Neural progenitor cell (in vitro differentiated cells): ENCODE measurements around the gene RTL5. TPM values are rescaled to one million over a fixed set of nuclear protein-coding genes. Genes with fewer than 3 reads are reported as not detected.

Experiments
- DNase-seq: peaks from one replicate; pipeline ENCODE4 v3.0.0-alpha.2; 2016; ENCODE audit warnings: low spot score
- H2AFZ ChIP-seq: fragments of 200-600 bp; sonication (generic); replicated peaks from 2 replicates; pipeline ENCODE4 v1.6.1; 2016; ENCODE audit warnings: antibody characterized with exemption
- H3F3A ChIP-seq: fragments of 200-600 bp; sonication (generic); 2 replicates; pipeline ENCODE4 v1.6.1; 2016; ENCODE audit warnings: antibody characterized with exemption, low read depth
- H3K27ac ChIP-seq: fragments of 200-600 bp; sonication (generic); 2 replicates; pipeline ENCODE4 v1.5.1; 2016; ENCODE audit warnings: mild to moderate bottlenecking
- H3K27me3 ChIP-seq: fragments of 200-600 bp; sonication (generic); 2 replicates; pipeline ENCODE4 v1.6.1; 2016; ENCODE audit warnings: mild to moderate bottlenecking, moderate library complexity
- H3K36me3 ChIP-seq: fragments of 200-600 bp; sonication (generic); 2 replicates; pipeline ENCODE4 v1.5.1; 2016
- H3K4me1 ChIP-seq: fragments of 200-600 bp; sonication (generic); 2 replicates; pipeline ENCODE4 v1.6.1; 2016; ENCODE audit warnings: mixed run types
- H3K4me2 ChIP-seq: fragments of 200-600 bp; sonication (generic); 2 replicates; pipeline ENCODE4 v1.6.1; 2016
- H3K4me3 ChIP-seq: fragments of 200-600 bp; sonication (generic); 2 replicates; pipeline ENCODE4 v1.5.1; 2016
- H3K79me2 ChIP-seq: fragments of 200-600 bp; sonication (generic); 2 replicates; pipeline ENCODE4 v1.6.1; 2016; ENCODE audit warnings: low read depth
- H3K9ac ChIP-seq: fragments of 200-600 bp; sonication (generic); 2 replicates; pipeline ENCODE4 v1.6.1; 2016
- H3K9me3 ChIP-seq: fragments of 200-600 bp; sonication (generic); 2 replicates; pipeline ENCODE4 v1.5.1; 2016; ENCODE audit warnings: low read depth
- H4K20me1 ChIP-seq: fragments of 200-600 bp; sonication (generic); 2 replicates; pipeline ENCODE4 v1.6.1; 2016; ENCODE audit warnings: low read depth
- H3K27ac Mint-ChIP-seq: 3 replicates; pipeline ENCODE4 v1.8.0; 2021; ENCODE audit warnings: mixed read lengths
- H3K27me3 Mint-ChIP-seq: 2 replicates; pipeline ENCODE4 v1.8.0; 2022; ENCODE audit warnings: low read depth, mild to moderate bottlenecking, inconsistent platforms, moderate library complexity, mixed read lengths; ENCODE audit not compliant: insufficient read depth
- H3K36me3 Mint-ChIP-seq: 3 replicates; pipeline ENCODE4 v1.8.0; 2021; ENCODE audit warnings: mixed read lengths
- H3K4me1 Mint-ChIP-seq: 3 replicates; pipeline ENCODE4 v1.8.0; 2021; ENCODE audit warnings: mixed read lengths
- H3K4me3 Mint-ChIP-seq: 3 replicates; pipeline ENCODE4 v1.8.0; 2021; ENCODE audit warnings: mild to moderate bottlenecking, moderate library complexity, mixed read lengths
- H3K9me3 Mint-ChIP-seq: 3 replicates; pipeline ENCODE4 v1.8.0; 2020; ENCODE audit warnings: mixed read lengths
- CTCF ChIP-seq: fragments of 200-600 bp; sonication (generic); IDR thresholded peaks from 2 replicates; pipeline ENCODE4 v1.5.1; 2017; ENCODE audit warnings: antibody characterized with exemption, mild to moderate bottlenecking
- EZH2 ChIP-seq: fragments of 200-600 bp; sonication (generic); IDR thresholded peaks from 2 replicates; pipeline ENCODE4 v1.6.1; 2017; ENCODE audit warnings: antibody characterized with exemption, mild to moderate bottlenecking, moderate library complexity
- EZH2phosphoT487 ChIP-seq: fragments of 200-600 bp; sonication (generic); IDR thresholded peaks from 2 replicates; pipeline ENCODE4 v1.6.1; 2017; ENCODE audit warnings: antibody characterized with exemption
- total RNA-seq: library from RNA; depleted of rRNA; stranded (reverse); fragments of >200 nt; gene quantifications from 2 replicates; pipeline ENCODE4 v1.2.3, GENCODE V29; 2015; ENCODE audit warnings: low replicate concordance

RTL5 gene
- total RNA-seq, 1 donor from 2014 or later = 1.0 TPM

- H3K27me3 ChIP-seq = no peaks in the 10 kb centered on the region
- Mint-ChIP-seq H3K27me3 (peaks cover 11% of the 10 kb centered on the region), H3K9me3 (peaks cover 9% of the 10 kb centered on the region), H3K27ac (no peak overlapping the region), H3K36me3 (peaks cover 2% of the 10 kb centered on the region), H3K4me1 (peaks cover 25% of the 10 kb centered on the region), H3K4me3 (no peak overlapping the region)
- H3K4me3 ChIP-seq = no peak overlapping the region
- H3K9ac ChIP-seq = no peak overlapping the region
- no peaks in the 10 kb centered on the region for H3K4me1 ChIP-seq
- H3K4me2 ChIP-seq = no peak overlapping the region
- no peaks in the 10 kb centered on the region for H4K20me1 ChIP-seq
- no peak for DNase-seq
- TF ChIP-seq EZH2phosphoT487 (no peak), CTCF (no peak), EZH2 (no peak)
- H3K9me3 ChIP-seq = no peaks in the 10 kb centered on the region
- H3K79me2 ChIP-seq = no peaks in the 10 kb centered on the region
- no peak overlapping the region for H2AFZ ChIP-seq
- H3F3A ChIP-seq = peaks cover 5% of the 10 kb centered on the region
- H3K36me3 ChIP-seq = no peaks in the 10 kb centered on the region
- H3K27ac ChIP-seq = no peak overlapping the region
Observed at GRCh38 chrX:72100824-72101351, 30.8 kb downstream of the RTL5 start.

DNA sequence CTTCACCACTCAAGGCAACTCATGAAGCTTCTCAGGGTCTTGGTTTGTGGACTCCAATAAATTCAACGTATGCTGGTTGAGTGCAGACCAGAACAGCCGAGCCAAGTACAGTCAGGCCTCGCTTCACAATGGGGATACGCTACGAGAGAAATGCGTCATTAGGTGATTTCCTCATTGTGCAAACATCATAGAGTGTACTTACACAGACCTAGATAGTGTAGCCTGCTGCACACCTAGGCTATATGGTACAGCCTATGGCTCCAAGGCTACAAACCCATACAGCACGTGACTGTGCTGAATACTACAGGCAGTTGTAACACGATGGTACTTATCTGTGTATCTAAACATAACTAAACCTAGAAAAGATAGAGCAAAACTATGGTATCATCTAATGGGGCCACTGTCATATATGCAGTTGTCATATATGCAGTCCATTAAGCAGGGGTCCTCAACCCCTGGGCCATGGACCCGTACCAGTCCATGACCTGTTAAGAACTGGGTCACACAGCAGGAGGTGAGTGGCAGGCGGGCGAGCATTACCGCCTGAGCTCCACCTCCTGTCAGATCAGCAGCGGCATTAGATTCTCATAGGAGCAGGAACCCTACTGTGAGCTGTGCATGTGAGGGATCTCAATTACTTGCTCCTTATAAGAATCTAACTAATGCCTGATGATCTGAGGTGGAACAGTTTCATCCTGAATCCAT, 31.5 kb downstream of the RTL5 start:
- H2AFZ ChIP-seq = no peak overlapping the region
- peaks cover 3% of the 10 kb centered on the region for H3K4me1 ChIP-seq
- H4K20me1 ChIP-seq = no peaks in the 10 kb centered on the region
- Mint-ChIP-seq H3K36me3 (peaks cover 2% of the 10 kb centered on the region), H3K9me3 (peaks cover 9% of the 10 kb centered on the region), H3K4me3 (no peak overlapping the region), H3K4me1 (peaks cover 25% of the 10 kb centered on the region), H3K27ac (no peak overlapping the region), H3K27me3 (peaks cover 11% of the 10 kb centered on the region)
- TF ChIP-seq CTCF (no peak), EZH2phosphoT487 (no peak)
- no peaks in the 10 kb centered on the region for H3K27me3 ChIP-seq
- no peak overlapping the region for H3K4me2 ChIP-seq
- no peak for DNase-seq
- no peak overlapping the region for H3K4me3 ChIP-seq
- H3K9ac ChIP-seq = no peak overlapping the region
- H3K27ac ChIP-seq = no peak overlapping the region
- H3F3A ChIP-seq = peaks cover 5% of the 10 kb centered on the region
- H3K9me3 ChIP-seq = no peaks in the 10 kb centered on the region
- no peaks in the 10 kb centered on the region for H3K36me3 ChIP-seq
- H3K79me2 ChIP-seq = no peaks in the 10 kb centered on the region

DNA sequence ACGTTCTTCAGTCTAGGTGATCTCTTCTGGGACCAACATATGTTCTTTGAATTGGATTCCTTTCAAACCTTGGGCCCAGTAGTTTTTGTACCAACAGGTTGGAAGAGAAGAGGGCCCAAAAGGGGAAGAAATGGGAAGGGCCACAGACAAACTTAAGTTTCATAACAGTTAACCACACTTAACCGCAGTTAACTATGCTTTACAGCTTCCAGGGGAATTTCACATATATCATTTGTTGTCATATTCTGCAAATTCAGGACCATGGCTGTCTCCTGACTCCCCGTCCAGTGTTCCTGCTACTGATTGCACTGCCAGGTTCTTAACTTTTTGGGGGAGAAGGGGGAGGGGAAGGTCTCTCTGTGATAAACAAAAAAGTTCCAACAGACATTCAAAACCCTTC, 34.6 kb downstream of the RTL5 start:
- TF ChIP-seq EZH2 = no peak
- no peak for TF ChIP-seq CTCF
- TF ChIP-seq EZH2phosphoT487 = no peak
- no peak for DNase-seq
- H3K9ac ChIP-seq = no peak overlapping the region
- Mint-ChIP-seq H3K36me3 (peaks cover 2% of the 10 kb centered on the region), H3K27ac (no peak overlapping the region), H3K4me3 (no peak overlapping the region), H3K27me3 (peaks cover 9% of the 10 kb centered on the region), H3K4me1 (peaks cover 32% of the 10 kb centered on the region), H3K9me3 (peaks cover 10% of the 10 kb centered on the region)
- no peak overlapping the region for H3K27ac ChIP-seq
- no peaks in the 10 kb centered on the region for H3K9me3 ChIP-seq
- no peaks in the 10 kb centered on the region for H3K36me3 ChIP-seq
- no peaks in the 10 kb centered on the region for H3K79me2 ChIP-seq
- peaks cover 9% of the 10 kb centered on the region for H3K4me1 ChIP-seq
- no peaks in the 10 kb centered on the region for H3K27me3 ChIP-seq
- H3F3A ChIP-seq = peaks cover 5% of the 10 kb centered on the region
- H2AFZ ChIP-seq = no peak overlapping the region
- H3K4me2 ChIP-seq = no peak overlapping the region
- no peak overlapping the region for H3K4me3 ChIP-seq
- no peaks in the 10 kb centered on the region for H4K20me1 ChIP-seq
